ENCODE measurements around the gene GRID1.

- TF ChIP-seq CTCF (conservative IDR thresholded peaks at IDR 0.05) (no peak), EZH2 (IDR thresholded peaks at IDR 0.05; ENCODE audit: low read depth) (no peak)
Observed at GRCh38 chr10:86372119-86372783, 5.7 kb upstream of the GRID1 start.
